Right ventricle myocardium superior (tissue), 1 donor: ENCODE results near the gene GDA. TPM values are rescaled to one million over a fixed set of nuclear protein-coding genes. Genes with fewer than 3 reads are reported as not detected.

ENCODE experiments used
- ATAC-seq: fragments of 200-7000 bp; cut with Tn5 transposase; one replicate; pipeline ENCODE4 v1.9.1; 2020; ENCODE audit warnings: mild to moderate bottlenecking; ENCODE audit not compliant: poor library complexity
- DNase-seq: peaks from one replicate; pipeline ENCODE4 v3.0.0-alpha.2; 2020
- intact Hi-C: fragments of 100-400 bp; cut with DNase I; formaldehyde crosslinking; loops from one replicate; pipeline ENCODE4 v1.11.2; 2022
- total RNA-seq: library from RNA; stranded (reverse); fragmentation: NEBNext Ultra II Directional; extraction: Animal tissue kit (Norgen Biotek cat#: 25700); gene quantifications from one replicate; pipeline ENCODE4 v1.2.1, GENCODE V29; 2021
- donor health status: DM: no; HTN: yes; CAD: no; lungs with severe emphysema.

Gene GDA
- total RNA-seq, 1 donor from 2014 or later: 2.9 TPM

GRCh38 chr9:72299017-72299603 is 149.9 kb downstream of the GDA start:
- intact Hi-C loops: loop anchor here (10.0 kb wide), 1 partner anchor 226 kb away; the partner anchor contains the start of gene TMC1
- no peak for DNase-seq
- no peak for ATAC-seq

GRCh38 chr9:72300873-72301272 is 151.6 kb downstream of the GDA start:
- intact Hi-C loops: loop anchor here (10.0 kb wide), 1 partner anchor 54 kb away; no protein-coding TSS in a partner anchor
- DNase-seq (no peak), ATAC-seq (no peak)

Other genes with a start within 250 kb of the GDA start
- 10.8 TPM for gene ABHD17B, start 238.2 kb upstream of the GDA start, total RNA-seq
- gene C9orf85, start 237.8 kb upstream of the GDA start, total RNA-seq: 7.1 TPM
- gene C9orf57, start 88.8 kb upstream of the GDA start, total RNA-seq: not detected
- 180 TPM for gene ZFAND5, start 215.8 kb downstream of the GDA start, total RNA-seq